Measurements from ENCODE around the gene TBC1D8.

The TBC1D8 gene

DNA sequence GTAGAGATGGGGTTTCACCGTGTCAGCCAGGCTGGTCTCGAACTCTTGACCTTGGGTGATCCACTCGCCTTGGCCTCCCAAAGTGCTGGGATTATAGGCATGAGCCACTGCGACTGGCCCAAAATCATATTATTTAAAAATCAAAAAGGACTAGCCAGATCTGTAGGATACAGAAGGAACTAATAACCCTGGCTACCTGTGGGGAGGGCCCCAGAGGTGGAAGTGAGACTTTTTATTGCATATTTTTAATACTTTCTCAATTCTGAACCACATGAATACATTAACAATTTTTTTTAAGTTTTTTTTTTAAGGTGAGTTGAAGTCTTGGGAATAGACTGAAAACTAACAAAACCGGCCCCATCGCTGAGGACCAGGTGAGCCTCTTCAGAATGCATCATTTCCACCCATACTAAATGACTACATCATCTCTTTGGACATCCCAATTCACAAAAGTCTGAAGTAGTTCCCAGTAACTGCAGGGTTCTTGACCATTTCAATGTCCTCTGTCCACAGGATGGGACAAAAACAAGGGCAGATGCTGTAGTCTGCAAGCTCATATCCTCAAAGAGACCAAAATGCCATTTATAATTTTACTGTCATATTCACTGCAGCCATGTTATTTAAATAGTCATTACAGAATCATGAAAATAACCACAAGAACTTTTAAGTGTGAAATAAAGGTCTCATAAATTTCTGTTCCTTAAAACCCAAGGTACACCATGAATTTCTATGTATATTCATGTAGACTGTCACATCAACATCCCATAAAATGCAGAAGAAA, 127.7 kb downstream of the TBC1D8 start:
- no peak for DNase-seq

DNA sequence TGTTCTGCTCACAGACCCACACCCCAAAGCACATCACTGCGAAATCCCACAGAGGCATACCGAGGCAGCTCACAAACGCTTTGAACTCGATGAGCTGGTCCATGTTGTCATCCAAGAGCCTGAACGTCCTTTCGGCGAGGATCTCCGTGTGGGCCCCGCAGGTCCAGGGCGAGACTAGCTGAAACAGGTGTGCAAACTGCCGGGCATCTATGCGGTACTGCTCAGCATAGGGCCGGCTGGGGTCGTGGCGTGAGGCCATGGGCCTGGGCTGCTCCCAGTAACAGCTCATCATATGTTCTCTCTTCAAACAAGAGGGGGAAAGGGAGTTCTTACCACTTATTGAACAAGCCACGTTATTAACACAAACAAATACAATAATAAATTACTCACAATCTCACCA, 129.0 kb downstream of the TBC1D8 start:
- DNase-seq = no peak

DNA sequence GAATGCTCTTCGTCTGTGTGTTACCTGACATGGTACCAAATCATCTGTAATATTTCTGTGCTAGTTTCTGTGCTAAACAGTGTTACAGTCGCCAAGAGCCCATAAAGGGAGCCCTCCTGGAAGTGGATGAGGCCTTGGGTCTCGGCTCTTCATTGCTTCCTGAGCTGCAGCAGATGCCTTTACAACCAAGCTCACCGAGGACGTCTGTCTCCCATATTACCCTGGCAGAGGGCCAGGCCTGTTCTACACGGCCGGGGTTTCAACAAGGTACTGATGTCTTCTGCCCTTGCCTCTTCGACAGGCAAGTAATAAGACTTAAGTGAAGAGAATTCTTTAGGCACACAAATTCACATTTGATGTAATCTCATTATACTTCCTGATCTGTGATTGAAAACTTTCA, 132.2 kb downstream of the TBC1D8 start:
- no peak for DNase-seq

DNA sequence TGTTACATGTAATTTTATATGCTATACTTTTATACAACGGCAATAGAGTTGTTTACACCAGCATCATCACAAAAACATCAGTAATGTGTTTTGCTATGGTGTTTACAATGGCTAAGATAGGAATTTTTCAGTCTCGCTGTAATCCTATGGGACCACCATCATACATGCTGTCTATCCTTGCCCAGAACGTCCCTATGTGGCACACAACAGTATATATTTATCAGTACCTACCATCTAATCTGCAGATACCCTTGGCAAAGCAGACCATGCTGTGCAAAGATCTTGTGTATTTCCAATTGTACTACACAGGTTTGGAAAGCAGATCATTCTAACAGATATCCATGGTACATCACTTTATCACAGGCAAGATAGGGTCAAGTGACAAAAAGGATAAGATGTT, 133.8 kb downstream of the TBC1D8 start:
- DNase-seq = no peak

DNA sequence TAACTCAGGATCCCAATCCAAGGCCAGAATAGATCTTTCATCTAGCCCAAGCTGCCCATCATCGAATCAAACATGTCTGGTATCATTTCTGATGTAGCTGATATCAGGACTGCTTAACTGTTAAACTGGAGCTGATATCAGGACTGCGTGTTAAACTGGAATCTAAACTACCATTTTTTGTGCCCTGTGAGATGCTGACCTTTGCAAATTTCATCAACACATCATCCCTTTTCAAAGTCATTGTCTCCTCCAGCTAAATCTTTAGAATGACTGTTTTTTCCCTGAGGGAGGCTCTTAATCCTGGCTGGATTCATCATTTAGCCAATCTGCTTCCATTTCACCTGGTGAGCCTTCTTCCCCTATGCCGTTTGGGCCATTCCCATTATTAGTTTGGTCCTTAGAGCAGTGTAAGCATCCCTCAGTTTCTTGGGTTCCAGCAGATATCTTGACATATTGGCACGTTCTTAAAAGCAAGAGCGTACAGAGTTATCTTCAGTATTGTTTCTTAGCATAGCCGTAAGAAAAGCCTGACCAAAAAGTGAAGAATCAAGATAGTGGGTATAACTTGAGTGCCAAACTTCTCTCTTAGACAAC, 136.8 kb downstream of the TBC1D8 start:
- DNase-seq = no peak

DNA sequence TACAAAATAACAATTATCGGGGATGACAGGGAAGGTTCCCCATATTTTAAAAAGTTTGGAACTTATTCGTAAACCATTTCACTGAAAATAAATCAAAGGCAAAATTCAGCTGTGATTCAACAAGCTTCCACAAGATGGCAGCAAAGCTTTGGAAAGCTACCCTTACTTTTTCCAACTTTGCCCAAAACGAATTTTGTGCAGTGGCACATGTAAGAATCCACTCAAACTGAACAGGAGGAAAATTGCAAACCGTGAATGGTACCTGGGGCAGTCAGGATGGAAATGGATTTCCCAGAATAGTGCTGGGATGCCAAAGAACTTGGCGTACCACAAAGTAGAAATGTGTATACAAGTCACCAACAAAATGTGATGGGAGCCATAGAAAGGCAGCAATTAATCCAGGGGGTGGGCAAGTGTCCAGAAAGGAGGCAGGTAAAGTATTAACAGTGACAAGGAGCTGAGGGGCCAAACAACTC, 138.4 kb downstream of the TBC1D8 start:
- peak; percentile 10 for DNase-seq

DNA sequence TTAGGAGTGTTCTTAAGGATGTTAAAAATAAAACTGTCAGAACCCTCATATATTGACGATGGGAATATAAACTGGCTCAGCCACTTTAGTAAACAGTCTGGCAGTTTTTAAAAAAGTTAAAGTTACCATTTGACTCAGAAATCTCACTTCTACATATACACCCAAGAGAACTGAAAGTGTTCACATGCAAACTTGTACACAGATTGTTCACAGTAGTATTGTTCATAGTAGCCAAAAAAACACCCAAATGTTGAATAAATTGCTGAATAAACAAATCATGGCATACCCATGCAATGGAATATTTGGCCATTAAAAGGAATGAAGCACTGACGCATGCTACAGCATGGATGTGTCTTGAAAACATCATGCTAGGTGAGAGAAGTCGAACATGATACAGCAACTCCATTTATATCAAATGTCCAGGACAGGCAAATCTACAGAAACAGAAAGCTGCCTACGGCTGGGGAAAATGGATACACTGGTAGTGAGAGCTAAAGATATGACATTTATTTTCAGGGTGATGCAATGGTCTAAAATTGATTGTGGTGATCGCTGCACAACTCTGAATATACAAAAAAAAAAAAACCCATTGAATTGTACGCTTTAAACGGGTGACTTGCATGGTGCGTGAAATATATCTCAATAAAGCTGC, 139.0 kb downstream of the TBC1D8 start:
- no peak for DNase-seq

DNA sequence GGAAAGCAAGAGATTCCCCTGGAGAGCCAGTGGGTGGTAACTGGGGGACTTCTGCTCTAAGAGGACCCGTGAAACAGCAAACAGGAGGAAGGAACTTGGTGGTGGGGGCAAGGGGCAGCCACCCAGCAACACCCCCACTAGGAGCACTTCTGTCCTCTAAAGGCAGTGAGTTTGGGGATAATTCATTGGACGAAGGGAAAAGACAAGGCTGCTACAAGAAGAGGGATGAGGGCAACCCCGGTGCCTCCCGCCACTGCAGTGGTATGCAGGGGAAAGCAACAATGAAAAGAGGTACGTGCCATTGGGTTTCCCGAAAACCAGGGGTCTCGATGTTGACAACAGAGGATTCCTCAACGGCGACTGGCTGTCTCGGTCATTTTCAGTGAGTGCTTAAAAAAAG, 140.0 kb downstream of the TBC1D8 start:
- DNase-seq = no peak

DNA sequence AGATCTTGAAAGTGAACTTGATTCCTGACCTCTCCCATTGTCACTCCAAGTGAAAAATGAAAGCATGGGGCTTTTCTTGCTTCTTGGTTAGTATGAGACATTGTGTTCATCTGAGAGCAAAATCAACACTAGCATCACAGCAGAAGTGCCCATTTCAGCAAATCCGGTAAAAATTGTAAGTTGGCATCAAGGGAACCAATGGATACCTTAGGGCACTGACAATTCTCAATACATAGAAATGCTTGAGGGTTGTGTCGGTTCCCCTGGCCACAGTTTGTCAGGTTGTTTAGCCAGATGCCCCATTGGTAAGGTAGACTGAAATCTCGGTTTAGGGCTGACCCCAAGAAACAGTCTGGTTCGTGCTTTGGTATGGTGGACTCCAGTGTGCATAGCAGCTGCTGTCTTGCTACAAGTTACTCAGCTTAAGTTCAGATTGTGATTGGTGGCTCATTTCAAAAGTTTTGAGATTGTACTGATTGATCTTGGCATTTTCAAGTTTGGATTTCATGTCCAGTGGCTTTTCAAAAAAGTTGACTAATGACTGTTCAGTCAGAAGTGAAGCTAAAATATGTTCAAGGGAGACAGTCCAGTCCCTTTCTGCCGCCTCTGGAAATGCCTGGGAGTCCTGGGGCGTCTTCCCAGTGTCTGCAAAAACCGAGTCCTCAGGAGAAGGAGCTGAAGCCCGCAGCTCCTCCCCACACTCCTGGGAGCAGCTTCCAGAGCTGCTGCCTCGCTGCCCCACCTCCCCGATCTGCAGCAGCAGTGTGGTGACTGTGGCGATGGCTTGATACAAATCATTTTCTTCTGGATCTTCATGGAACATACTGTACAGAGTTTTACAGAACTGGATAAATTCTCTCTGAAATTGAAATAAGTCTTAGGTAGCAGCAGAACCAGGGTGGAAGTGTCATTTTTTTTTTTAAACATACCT, 143.5 kb downstream of the TBC1D8 start:
- no peak for DNase-seq

DNA sequence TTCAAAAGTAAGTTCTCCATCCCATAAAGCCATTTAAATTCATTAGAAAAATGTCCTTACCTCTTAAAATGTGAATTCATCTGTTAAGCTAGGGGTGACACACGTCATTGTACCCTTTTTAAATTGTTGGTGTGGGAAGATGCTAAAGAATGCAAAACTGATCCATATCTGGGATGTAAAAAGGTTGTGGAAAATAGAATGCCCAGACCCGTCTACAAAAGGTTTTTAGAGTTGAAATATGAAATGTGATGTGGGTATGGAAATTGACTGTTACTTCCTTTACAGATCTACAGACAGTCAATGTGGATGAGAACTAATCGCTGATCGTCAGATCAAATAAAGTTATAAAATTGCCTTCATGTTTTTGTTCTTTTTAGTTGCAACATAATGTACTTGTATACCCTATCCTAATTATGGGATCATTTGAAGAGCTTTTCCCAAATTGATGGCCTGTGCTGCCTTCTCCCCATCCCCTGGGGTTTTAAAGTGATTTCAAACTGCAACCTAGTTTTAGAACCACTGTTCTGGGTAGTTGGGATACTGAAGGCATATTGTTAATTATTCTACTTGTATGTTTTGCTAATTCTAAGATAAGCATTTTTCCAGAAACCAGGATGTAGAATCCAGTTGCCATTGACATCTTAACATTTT, 145.0 kb downstream of the TBC1D8 start:
- no peak for DNase-seq

DNA sequence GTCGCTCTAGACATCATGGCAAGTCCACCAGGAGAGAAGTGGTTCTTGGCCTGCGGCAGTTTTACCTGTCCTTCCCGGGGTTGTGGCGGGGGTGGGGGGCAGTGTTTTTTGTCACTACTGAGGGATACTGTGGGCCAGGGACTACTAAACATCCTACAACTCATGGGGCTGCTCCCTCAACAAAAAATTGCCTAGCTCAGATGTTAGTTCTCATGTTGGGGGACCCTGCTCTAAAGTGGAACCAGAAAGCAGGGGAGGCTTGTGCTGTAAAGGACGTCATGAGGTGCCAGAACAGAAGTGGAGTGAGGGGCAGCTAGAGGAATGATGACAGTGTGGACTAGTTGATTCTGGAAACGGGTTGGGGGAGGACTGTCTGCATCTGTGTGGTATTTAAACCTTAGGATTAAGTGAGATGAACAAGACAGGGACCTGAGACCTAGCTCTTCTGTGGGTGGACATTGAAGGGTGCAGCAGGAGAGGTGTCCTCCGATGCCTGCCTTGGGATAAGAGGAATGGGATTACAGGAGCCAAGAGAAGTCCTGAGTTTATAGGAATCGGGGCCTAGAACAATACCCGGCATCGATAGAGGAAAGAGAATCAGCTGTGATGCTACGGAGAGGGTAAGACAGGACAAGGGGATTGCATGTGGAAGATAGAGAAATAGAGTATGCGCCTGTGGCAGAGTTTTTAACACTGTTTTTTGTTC, 146.4 kb downstream of the TBC1D8 start:
- no peak for DNase-seq

DNA sequence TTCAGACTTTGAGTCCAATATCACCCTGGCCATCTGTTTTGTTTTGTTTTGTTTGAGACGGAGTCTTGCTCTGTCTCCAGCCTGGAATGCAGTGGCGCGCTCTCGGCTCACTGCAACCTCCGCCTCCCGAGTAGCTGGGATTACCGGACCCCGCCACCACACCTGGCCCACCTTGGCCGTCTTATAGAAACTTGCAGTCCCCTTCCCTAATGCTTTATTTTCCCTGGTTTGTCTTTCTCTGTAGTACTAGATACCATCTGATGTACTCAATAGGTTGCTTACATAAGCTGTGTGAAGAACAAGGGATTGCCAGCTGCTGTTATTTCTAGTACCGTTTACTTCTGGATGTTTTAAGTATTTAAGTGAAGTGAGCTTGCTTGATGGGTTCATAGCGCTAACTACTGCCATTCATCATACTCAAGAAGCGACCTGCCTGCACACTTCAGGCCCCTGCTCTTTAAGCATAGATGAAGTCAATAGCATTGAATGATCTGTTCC, 147.9 kb downstream of the TBC1D8 start:
- DNase-seq = no peak

DNA sequence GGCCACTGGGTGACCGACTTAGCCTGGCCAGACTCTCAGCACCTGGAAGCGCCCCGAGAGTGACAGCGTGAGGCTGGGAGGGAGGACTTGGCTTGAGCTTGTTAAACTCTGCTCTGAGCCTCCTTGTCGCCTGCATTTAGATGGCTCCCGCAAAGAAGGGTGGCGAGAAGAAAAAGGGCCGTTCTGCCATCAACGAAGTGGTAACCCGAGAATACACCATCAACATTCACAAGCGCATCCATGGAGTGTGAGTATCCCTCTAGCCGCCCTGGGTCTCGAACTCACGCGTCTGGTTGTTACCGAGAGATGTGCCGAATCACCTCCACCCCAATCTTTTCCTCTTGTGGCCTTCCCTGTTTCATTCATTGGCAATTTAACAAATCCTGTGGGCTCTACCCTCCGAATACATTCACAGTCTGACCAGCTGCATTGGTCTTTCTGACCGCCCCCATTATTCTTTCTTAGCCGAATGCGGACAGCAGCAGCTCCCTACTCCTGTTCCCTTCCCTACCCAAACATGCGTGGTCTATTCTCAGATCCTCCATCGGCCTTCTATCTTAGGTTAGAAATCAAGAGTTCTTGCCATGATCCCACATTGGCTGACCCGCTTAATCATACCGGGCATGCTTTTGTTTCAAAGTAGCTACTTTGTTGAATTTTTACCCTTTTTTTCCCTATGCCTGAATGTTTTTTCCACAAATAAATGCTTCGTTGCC, 148.5 kb downstream of the TBC1D8 start:
- no peak for DNase-seq

DNA sequence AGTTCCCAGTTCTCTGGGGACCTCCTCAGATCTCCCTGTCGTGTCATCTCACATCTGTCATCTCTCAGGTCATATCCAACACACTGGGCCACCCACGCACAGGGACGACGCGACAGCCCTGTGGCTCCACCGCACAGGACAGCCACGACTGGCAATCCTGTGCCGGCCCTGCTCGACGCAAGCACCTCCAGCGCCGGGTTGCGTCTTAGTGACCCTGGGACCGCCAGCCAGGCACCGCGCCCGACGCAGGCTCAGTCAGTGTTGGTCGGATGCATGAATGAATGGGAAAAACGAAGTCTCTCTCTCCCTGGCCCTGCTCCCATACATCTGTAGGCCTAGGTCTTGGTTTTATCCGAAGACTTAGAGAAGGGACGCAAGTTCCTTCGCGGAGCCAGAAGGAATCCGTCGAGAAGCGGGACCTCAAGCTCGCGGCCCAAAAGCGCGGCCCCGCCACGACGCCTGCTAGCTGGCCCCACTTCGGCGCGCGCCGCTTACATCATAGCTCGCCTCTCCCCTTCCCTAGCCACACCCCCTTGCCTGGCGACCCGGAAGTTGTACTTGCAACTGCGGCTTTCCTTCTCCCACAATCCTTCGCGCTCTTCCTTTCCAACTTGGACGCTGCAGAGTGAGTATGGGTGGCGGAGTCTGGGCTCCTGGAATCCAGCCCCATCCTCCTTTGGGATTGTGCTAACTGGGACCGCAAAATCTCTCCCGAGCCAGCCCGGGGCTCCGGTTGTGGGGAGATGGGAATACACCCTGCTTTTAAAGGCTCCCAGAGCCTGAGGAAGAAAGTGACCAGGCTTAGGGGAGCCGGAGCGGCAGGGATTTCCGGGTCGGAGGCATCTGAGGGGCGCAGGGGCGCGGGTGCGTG, 149.3 kb downstream of the TBC1D8 start, which contains the start of gene RPL31:
Gene RPL31 (plus strand): TSS at position 599 of the 871 bp plus-strand sequence. CDS start 413 bp downstream, outside the sequence.
- peak; percentile 92 for DNase-seq

DNA sequence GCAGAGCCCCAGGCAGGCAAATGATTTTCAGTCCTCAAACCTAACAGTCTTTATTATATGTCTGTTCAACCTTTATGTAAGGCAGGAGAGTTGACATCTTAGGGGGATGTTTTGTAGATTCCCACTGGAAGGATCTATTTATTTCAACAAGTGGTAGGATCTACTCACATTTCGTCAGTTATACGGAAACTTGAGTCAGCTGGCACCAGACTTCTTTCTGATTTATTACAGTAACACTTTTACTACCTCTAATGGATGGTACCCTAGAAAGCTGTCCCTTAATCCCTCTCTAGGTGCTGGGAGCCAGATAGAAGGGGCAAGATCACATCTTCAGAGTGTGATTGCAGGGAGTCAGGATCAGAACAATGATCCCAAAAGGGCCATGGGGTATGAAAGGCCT, 151.2 kb downstream of the TBC1D8 start:
- DNase-seq = no peak

DNA sequence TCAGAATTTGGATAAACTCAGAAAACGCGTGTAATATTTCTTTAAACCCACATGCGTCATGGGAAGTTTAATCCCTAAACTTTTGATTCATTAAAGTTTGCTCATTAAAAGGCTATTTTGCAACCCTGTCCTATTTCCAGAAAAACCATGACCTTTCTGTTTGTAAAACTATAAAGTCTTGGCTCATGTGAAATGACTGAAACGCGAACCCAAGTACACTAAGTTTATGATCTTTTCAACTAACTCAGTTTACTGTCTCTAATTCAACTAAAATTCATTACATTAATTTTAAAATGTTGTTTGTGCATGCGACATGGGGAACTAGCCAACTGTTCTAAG, 153.0 kb downstream of the TBC1D8 start:
- DNase-seq = no peak

DNA sequence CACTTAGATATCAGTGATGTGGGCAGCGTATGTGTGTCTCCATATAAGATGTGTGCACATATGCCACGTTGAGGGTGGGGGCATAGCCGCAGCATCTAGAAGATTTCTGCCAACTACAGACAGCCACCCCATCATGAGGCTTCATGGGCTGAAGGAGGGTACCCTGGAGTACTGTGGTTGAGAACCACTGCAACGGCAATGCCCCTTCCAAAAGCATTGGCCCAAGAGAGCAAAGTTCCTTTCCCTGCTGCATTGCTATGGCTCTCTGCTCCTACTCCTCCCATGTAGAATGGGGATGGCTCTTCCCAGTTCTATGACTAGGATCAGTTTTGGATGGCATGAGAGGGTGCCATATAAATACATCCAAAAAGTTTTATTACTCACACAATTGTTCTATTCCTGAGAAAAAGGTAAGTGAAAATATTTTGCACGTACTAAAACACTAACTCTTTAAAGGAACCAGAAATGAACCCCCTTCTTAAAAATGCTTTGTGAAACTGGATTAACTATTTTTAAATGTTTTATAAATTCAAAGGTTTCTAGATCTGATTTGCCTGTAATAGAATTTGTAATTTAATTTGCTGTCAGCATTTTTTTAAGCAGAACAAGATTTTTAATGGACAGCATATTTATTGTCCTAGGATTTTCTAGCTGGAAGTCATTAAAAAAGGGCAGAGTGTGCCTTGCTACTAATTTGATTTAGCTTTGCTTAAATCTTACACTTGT, 153.5 kb downstream of the TBC1D8 start:
- DNase-seq = no peak

DNA sequence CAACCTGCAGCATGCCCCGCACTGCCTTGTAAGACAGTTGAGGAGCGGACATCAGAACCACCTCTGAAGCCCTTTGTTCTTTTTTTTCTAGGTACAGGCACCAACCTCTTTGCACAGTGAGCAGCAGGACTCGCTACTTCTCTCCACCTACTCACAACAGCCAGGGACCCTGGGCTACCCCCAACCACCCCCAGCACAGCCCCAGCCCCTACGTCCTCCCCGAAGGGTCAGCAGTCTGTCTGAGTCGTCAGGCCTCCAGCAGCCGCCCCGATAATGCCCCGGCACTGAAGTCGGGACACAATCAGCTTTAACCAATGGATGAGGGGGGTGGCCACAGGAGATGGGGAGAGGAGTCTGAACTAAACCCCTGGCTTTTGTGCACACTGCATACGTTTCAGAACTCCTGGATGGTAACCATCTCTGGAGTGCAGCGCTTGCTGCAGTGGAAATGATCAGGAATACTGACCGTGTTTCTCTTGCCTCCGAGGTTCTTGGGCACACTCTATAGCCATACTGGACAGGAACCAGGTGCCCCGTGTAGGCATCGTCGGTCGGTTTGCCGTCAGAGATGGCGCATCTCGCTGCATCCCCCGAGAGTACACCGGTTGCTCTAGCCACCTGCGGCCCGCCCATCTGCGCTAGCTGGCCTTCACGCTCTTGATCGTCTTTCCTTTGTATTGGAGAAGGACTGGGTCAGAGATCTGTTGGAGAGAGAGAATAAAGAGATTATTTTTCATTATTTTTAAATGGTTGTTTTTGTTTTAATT, 155.7 kb downstream of the TBC1D8 start:
- DNase-seq = no peak

All from NCI-H774 (cell line).